HG03457 (cell line): ENCODE data around the gene PRRG2.

Experiments
- ATAC-seq: cut with Tn5 transposase; IDR thresholded peaks from one replicate; pipeline ENCODE4 v1.9.1; 2021; ENCODE audit warnings: moderate number of reproducible peaks; ENCODE audit not compliant: unreplicated experiment

The PRRG2 gene

GRCh38 chr19:49581007-49581508, at the start of gene PRRG2:
PRRG2 (plus strand) TSS chr19:49581316; CDS start chr19:49583220, 1,904 bp downstream.
- ATAC-seq: no peak

DNA sequence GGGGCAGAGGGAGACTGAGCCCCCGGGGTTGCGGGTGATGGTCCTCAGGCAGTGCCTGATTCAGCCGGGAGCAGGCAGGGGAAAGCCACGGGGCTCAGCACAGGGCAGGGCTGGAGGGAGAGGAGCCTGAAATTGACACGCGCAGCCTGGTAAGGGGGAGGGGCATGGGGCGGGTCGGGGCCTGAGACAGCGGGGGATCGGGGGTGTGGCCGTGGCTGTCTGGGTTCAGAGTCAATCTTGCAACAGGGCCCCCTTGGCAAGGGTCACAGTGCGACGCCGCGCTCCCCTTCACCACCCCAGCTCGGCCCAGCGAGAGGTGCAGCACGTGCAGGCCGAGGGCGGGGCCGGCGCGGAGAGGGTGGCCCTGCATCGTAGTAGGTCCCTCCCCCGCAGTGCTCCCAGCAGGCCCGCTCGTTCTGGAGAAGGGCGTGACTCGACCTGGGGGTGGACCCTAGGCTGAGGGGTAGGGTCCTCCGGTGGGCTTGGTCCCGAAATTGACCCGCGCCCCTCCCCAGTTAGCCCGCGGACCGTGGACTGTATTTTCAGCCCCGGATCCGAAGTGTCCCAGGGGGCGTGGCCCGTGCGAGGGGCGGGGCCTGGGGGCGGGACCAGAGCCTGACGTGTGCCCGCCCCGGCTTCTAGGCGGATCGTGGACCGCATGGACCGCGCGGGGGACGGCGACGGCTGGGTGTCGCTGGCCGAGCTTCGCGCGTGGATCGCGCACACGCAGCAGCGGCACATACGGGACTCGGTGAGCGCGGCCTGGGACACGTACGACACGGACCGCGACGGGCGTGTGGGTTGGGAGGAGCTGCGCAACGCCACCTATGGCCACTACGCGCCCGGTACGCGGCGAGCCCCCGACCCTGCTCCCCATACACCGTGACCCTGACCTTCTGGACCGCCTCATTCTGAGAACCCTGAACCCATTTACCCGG, 47.3 kb upstream of the PRRG2 start:
- ATAC-seq: no peak

- no peak for ATAC-seq
Observed at GRCh38 chr19:49534632-49535385, 46.3 kb upstream of the PRRG2 start.

GRCh38 chr19:49536921-49537462, 44.1 kb upstream of the PRRG2 start:
- ATAC-seq: no peak

DNA sequence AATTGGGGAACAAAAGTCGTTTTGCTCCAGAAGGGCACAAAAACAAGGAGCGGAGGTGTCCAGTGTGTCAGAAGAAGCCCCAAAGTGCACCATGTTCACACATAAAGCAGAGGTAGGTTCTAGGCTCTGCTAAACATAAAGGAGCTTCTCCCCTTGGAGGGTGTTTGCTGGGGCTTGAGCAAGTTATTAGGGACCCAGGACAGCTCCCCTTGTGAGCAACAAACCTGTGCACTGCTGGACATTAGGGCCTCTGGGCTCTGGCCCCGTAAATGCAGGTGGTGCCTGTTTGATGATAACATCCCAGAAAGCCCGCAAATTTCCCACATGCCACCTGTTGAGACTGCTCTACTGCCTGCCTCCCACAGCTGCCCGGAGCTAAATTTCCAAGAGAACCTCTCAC, 42.5 kb upstream of the PRRG2 start:
- no peak for ATAC-seq

DNA sequence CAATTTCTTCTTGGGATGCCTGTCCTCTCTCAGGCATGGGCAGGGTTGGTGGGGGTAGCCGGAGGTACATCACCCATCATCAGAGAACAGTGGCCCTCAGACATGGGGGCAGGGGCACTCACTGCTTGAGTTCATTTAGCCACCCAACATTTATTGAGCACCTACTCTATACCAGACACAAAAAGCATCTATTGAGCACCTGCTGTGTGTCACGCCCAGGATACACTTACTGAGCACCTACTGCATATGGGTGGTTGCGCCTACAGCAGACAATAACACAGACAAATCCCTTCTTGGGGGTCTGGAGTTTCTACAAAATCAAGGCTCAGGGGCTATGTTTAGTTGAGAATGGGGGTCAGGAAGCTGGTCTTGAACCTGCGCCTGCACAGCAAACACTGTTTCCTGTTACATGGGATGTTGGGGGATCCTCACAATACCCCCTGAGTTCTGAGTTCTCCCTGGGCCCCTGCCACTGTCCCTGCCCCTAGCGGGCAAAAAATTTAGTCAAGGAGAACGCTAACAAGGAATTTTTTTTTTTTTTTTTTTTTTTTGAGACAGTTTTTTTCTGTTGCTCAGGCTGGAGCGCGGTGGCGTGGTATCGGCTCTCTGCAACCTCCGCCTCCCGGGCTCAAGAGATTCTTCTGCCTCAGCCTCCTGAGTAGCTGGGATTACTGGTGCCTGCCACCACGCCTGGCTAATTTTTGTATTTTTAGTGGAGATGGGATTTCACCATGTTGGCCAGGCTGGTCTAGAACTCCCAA, 41.7 kb upstream of the PRRG2 start:
- ATAC-seq: no peak

- no peak for ATAC-seq
Observed at GRCh38 chr19:49541914-49542313, 39.2 kb upstream of the PRRG2 start.

DNA sequence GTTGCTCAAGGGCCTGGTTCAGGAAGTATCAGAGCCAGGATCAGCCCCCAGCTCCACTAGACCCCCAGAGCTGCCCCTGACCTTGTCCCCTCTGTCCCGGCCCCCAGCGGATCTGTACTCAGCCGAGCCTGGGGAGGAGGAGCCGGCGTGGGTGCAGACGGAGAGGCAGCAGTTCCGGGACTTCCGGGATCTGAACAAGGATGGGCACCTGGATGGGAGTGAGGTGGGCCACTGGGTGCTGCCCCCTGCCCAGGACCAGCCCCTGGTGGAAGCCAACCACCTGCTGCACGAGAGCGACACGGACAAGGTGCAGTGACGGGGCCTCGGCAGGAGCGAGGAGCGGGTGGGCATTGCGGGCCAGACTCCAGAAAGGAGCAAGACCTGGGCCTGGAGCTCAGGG, 38.7 kb upstream of the PRRG2 start:
- ATAC-seq: no peak

GRCh38 chr19:49543032-49543431, 38.1 kb upstream of the PRRG2 start:
- ATAC-seq: no peak

DNA sequence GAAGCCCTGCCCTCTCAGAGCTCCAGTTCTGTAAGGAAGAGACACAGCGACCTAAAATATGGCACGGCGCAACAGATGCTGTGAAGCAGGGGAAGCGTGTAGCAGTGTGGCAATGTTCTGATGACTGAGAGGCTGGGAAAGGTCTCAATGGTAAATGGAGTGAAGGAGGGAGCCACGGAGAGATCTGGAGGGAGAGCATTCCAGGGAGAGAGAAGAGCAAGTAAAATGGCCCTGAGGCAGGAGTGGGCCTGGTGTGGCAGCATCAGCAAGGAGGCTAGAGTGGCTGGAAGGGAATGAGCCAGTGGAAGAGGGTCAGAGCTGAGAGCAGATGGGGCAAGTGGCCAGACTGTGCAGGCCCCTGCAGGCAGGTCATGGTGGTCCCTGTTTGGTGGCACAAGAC, 37.0 kb upstream of the PRRG2 start:
- no peak for ATAC-seq

- no peak for ATAC-seq
Observed at GRCh38 chr19:49546825-49547565, 34.1 kb upstream of the PRRG2 start.

- ATAC-seq: no peak
Observed at GRCh38 chr19:49549045-49549444, 32.1 kb upstream of the PRRG2 start.

DNA sequence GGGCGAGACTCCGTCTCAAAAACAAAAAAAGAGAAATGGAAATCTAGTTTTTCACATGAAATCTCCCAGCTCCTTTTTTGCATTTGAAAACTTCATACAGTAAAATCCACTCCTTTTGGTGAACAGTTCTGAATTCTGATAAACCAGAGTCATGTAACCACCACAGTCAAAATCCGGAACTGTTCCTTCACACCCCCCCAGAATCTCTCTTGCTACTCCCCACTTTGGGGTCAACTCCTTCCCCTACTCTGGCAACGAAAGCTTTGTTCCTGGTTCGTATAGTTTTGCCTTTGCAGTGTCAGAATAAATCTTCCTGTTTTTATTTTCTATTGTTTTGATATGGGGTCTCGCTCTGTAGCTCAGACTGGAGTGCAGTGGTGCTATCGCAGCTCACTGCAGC, 29.6 kb upstream of the PRRG2 start:
- no peak for ATAC-seq

GRCh38 chr19:49552749-49553148, 28.4 kb upstream of the PRRG2 start:
- no peak for ATAC-seq

- ATAC-seq: no peak
Observed at GRCh38 chr19:49553451-49554271, 27.5 kb upstream of the PRRG2 start.

DNA sequence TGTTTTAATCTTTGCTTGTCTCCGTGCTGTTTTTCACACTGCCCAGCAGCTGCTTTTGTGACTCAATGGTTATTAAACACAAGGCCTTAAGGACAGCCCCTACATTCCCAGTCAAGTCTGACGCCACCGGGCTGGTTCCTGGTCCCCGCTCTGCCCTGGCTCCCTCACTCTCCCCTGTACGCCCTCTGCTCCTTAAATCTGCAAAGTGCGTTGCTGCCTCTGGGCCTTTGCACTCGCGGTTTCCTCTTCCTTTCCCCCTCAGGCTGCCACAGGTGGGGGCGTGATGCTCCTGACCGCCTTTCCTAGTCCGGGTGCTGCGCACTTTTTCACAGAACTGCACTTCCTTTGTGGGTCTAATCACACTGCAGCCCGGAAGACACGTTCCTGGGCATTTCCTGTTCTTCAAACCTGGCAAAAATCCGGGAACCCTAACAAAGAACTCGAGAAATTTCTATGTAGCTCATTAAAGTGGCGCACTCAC, 26.4 kb upstream of the PRRG2 start:
- ATAC-seq: no peak

- no peak for ATAC-seq
Observed at GRCh38 chr19:49555600-49556411, 25.3 kb upstream of the PRRG2 start.
